IPS-18c (cell line): Measurements from ENCODE around the gene SH3BP2.

Source experiments
- H3K4me3 ChIP-seq: 2 replicates; pipeline ENCODE4 v1.7.0; 2013; ENCODE audit warnings: low read depth, mild to moderate bottlenecking, low read length, moderate library complexity; ENCODE audit not compliant: insufficient read depth
- H3K9me3 ChIP-seq: one replicate; pipeline ENCODE4 v1.6.1; 2013; ENCODE audit warnings: mild to moderate bottlenecking, low read length, moderate library complexity; ENCODE audit not compliant: control insufficient read depth, insufficient read depth

SH3BP2 gene

GRCh38 chr4:2833671-2834000 is 40.8 kb downstream of the SH3BP2 start:
- H3K9me3 ChIP-seq = no peaks in the 10 kb centered on the region

GRCh38 chr4:2834001-2834921 is 41.4 kb downstream of the SH3BP2 start:
- no peak overlapping the region for H3K4me3 ChIP-seq
- H3K9me3 ChIP-seq = no peaks in the 10 kb centered on the region

More at GRCh38 chr4:2833671-2834000, 40.8 kb downstream of the SH3BP2 start:
- H3K4me3 ChIP-seq = no peak overlapping the region

- peaks cover 4% of the 10 kb centered on the region for H3K9me3 ChIP-seq
- no peak overlapping the region for H3K4me3 ChIP-seq
Measured at GRCh38 chr4:2835978-2836377, 43.1 kb downstream of the SH3BP2 start.

GRCh38 chr4:2836391-2836859 is 43.5 kb downstream of the SH3BP2 start:
- no peak overlapping the region for H3K4me3 ChIP-seq
- peaks cover 4% of the 10 kb centered on the region for H3K9me3 ChIP-seq

GRCh38 chr4:2837110-2837903 is 44.4 kb downstream of the SH3BP2 start:
- no peak overlapping the region for H3K4me3 ChIP-seq
- H3K9me3 ChIP-seq = peaks cover 4% of the 10 kb centered on the region

- H3K4me3 ChIP-seq = no peak overlapping the region
- peaks cover 4% of the 10 kb centered on the region for H3K9me3 ChIP-seq
Measured at GRCh38 chr4:2837904-2838496, 45.1 kb downstream of the SH3BP2 start.

GRCh38 chr4:2839060-2839459 is 46.2 kb downstream of the SH3BP2 start:
- Histone ChIP-seq H3K9me3 (peaks cover 4% of the 10 kb centered on the region), H3K4me3 (no peak overlapping the region)

GRCh38 chr4:2842687-2843262 is 49.9 kb downstream of the SH3BP2 start:
- H3K9me3 ChIP-seq = peaks cover 4% of the 10 kb centered on the region
- peak overlapping the region; percentile 86 for H3K4me3 ChIP-seq

GRCh38 chr4:2843263-2843940 is 50.5 kb downstream of the SH3BP2 start, which contains the start of gene ADD1:
Gene ADD1, plus strand, starts transcription at chr4:2843844. Its CDS starts 32,072 bp downstream, at chr4:2875916.
- H3K9me3 ChIP-seq = peaks cover 4% of the 10 kb centered on the region

GRCh38 chr4:2843941-2844584 is 51.2 kb downstream of the SH3BP2 start:
- peaks cover 4% of the 10 kb centered on the region for H3K9me3 ChIP-seq
- peak overlapping the region; percentile 85 for H3K4me3 ChIP-seq

More at GRCh38 chr4:2843263-2843940, 50.5 kb downstream of the SH3BP2 start, which contains the start of gene ADD1:
- peak within 1 kb of the TSS; percentile 86 for H3K4me3 ChIP-seq

GRCh38 chr4:2846172-2846571 is 53.3 kb downstream of the SH3BP2 start:
- Histone ChIP-seq H3K9me3 (no peaks in the 10 kb centered on the region), H3K4me3 (no peak overlapping the region)

GRCh38 chr4:2847302-2847871 is 54.5 kb downstream of the SH3BP2 start:
- H3K9me3 ChIP-seq = no peaks in the 10 kb centered on the region
- no peak overlapping the region for H3K4me3 ChIP-seq

GRCh38 chr4:2848449-2848848 is 55.6 kb downstream of the SH3BP2 start:
- no peak overlapping the region for H3K4me3 ChIP-seq

GRCh38 chr4:2849267-2850152 is 56.6 kb downstream of the SH3BP2 start:
- H3K4me3 ChIP-seq = no peak overlapping the region
- no peaks in the 10 kb centered on the region for H3K9me3 ChIP-seq

More at GRCh38 chr4:2848449-2848848, 55.6 kb downstream of the SH3BP2 start:
- H3K9me3 ChIP-seq = no peaks in the 10 kb centered on the region
